GM12864 (cell line): ENCODE results near the gene PDE4B.

Experiments
- DNase-seq: peaks from one replicate; pipeline ENCODE4 v3.0.0-alpha.2; 2011; ENCODE audit warnings: low read depth
- H3K4me3 ChIP-seq: 2 replicates; pipeline ENCODE4 v1.5.1; 2011; ENCODE audit warnings: mild to moderate bottlenecking, low read depth, low read length, control low read depth
- CTCF ChIP-seq: IDR thresholded peaks from 2 replicates; pipeline ENCODE4 v1.5.1; 2011; ENCODE audit warnings: low read depth, mild to moderate bottlenecking, moderate library complexity, low read length, control low read depth, inconsistent platforms; ENCODE audit errors: missing control alignments

The PDE4B gene

GRCh38 chr1:65890201-65890843 is 97.6 kb downstream of the PDE4B start:
- no peak for TF ChIP-seq CTCF
- no peak for DNase-seq

DNA sequence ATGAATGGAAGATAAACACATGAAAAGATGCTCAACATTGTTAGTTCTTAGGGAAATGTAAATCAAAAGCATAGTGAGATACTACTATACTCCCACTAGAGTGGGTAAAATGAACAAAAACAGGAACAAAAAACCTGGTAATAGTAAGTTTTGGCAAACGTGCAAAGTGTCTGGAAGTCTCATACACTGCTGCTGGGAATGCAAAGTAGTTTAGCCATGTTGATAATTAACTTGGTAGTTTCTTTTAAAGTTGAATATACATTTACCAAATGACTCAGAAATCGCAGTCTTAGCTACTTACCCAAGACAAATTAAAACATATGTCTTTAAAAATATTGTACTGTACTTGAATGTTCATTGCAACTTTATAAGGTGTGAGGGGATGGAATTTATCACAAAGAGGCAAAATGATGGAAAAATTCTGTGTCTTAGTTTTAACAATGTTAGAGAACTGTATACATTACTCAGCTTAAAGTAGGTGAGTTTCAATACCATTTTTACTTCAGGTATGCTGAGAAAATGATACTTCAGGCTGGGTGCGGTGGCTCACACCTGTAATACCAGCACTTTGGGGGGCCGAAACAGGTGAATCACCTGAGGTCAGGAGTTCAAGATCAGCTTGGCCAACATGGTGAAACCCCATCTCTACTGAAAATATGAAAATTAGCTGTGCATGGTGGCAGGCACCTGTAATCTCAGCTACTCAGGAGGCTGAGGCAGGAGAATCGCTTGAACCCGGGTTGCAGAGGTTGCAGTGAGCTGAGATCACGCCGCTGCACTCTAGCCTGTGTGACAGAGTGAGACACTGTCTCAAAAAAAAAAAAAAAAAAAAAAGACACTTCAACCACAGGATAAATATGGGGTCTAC is 102.3 kb downstream of the PDE4B start:
- TF ChIP-seq CTCF = no peak
- no peak overlapping the region for H3K4me3 ChIP-seq
- DNase-seq = no peak

More at GRCh38 chr1:65890201-65890843, 97.6 kb downstream of the PDE4B start:
- no peak overlapping the region for H3K4me3 ChIP-seq

DNA sequence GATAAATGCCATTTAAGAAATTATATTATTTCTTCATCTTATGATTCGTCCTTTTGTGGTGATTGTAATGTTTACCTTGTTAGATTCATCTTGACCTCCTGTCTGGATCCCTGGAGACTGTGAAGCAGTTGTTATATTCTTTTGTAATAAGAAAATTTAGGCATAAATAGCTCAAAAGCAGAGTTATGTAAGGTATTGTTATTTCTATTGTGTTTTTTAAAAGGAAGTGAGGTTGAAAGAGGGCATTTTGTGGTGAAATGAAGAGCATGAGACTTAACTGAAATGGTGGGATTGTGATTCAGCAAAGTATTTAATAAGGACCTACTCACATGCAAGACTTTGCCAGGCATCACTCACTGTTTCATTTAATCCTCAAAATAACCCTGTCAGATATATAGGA is 104.0 kb downstream of the PDE4B start:
- TF ChIP-seq CTCF = no peak
- DNase-seq = no peak
- no peak overlapping the region for H3K4me3 ChIP-seq

- DNase-seq = no peak
- H3K4me3 ChIP-seq = no peak overlapping the region
- TF ChIP-seq CTCF = no peak
Observed at GRCh38 chr1:65897485-65897884, 104.8 kb downstream of the PDE4B start.

- no peak overlapping the region for H3K4me3 ChIP-seq
- no peak for DNase-seq
- no peak for TF ChIP-seq CTCF
Observed at GRCh38 chr1:65904681-65905083, 112.0 kb downstream of the PDE4B start.

DNA sequence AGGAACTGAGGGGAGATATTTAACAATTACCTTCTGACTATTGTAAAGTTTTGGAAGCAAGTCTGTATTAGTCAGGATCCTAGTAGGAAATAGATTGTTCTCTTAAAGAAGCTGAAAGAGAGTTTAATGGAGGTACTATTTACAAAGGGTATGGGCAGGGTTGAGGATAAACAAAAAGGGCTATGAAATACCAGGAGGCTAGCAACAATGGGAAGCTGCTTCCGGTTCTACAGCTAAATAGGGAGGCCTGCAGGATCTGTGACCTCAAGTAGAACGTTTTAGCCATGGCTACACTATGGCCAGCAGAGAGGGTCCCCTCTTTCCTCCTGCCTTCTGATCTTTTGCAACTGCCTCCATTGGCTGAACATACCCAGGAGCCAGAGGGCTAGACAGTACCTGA is 117.7 kb downstream of the PDE4B start:
- no peak for TF ChIP-seq CTCF
- H3K4me3 ChIP-seq = no peak overlapping the region
- DNase-seq = no peak
